Esophagus squamous epithelium (tissue), 5 donors: ENCODE measurements around the gene AGAP5. TPM values are rescaled to one million over a fixed set of nuclear protein-coding genes. Genes with fewer than 3 reads are reported as not detected.
"Not testable (repeated sequence)": the region's sequence is repeated elsewhere in the genome, so short reads cannot be mapped to it uniquely, and the experiment has no call there.

Experiments used
- DNase-seq: peaks from one replicate; lab custom pipeline; 2025; lab: John Stamatoyannopoulos, UW
- H3K27ac ChIP-seq, 4 donors: fragments of 200-600 bp; sonication (generic); one replicate each; pipeline ENCODE4 v1.5.1; 2016 to 2019; ENCODE audit warnings: mild to moderate bottlenecking in 1 of 4
- H3K27me3 ChIP-seq, 4 donors: fragments of 200-600 bp; sonication (generic); 1 replicate in 3 of 4; 2 replicates in 1 of 4; pipeline versions ENCODE4 v1.5.1 to v1.6.0; 2017 to 2021; ENCODE audit warnings: antibody characterized with exemption in 1 of 4
- H3K36me3 ChIP-seq, 3 donors: fragments of 200-600 bp; sonication (generic); one replicate each; pipeline ENCODE4 v1.5.1; 2016 to 2019
- H3K4me1 ChIP-seq, 3 donors: fragments of 200-600 bp; sonication (generic); one replicate each; pipeline ENCODE4 v1.5.1; 2017 to 2019
- H3K4me3 ChIP-seq, 4 donors: fragments of 200-600 bp; sonication (generic); 1 replicate in 3 of 4; 2 replicates in 1 of 4; pipeline ENCODE4 v1.5.1; 2016 to 2019; ENCODE audit warnings: mild to moderate bottlenecking in 2 of 4, moderate library complexity in 1 of 4
- H3K9me3 ChIP-seq, 3 donors: fragments of 200-600 bp; sonication (generic); one replicate each; pipeline ENCODE4 v1.5.1; 2016 to 2019
- POLR2A ChIP-seq, 4 donors: fragments of 450-650 bp; IDR thresholded peaks; one replicate each; pipeline ENCODE4 v1.6.1; 2017; ENCODE audit warnings: antibody characterized with exemption in 4 of 4, mild to moderate bottlenecking in 4 of 4, moderate library complexity in 3 of 4
- WGBS, 2 donors: methylation state at CpG; one replicate each; pipeline ENCODE4 v1.1.5; 2018; 5-methylcytosine and 5-hydroxymethylcytosine counted together
- intact Hi-C: fragments of 100-400 bp; cut with DNase I; formaldehyde crosslinking; loops from one replicate; pipeline ENCODE4 v1.15.0; 2022
- total RNA-seq, 4 donors: library from RNA; depleted of rRNA; stranded (reverse); fragments of >200 nt; gene quantifications; one replicate each; pipeline ENCODE4 v1.1.0, GENCODE V29; 2016
- TF ChIP-seq, protein P1 (sequence below), 6 experiments: fragments of 450-650 bp in 4 of 6; fragments of 200-600 bp in 2 of 6; sonication (generic) in 2 of 6; IDR thresholded peaks; one replicate each; pipeline ENCODE4 v1.5.1; 2016 to 2019; ENCODE audit warnings: antibody characterized with exemption in 6 of 6, mild to moderate bottlenecking in 4 of 6, moderate library complexity in 4 of 6
- donor health status: DM: yes; HTN: yes; CAD: no.

AGAP5 gene
- total RNA-seq, 4 donors from 2014 or later = 1.7 to 7.9 (median 5.9) TPM

- Histone ChIP-seq H3K27ac (peak overlapping the region in 3 of 4 donors; percentile 16 to 54 (median 38)), H3K4me1 (peaks cover 0 to 26% (median 0%) of the 10 kb centered on the region in 3 donors)
- H3K27me3 ChIP-seq, H3K4me3 ChIP-seq, intact Hi-C loops, H3K36me3 ChIP-seq, DNase-seq, H3K9me3 ChIP-seq: not testable (repeated sequence)
- TF ChIP-seq, protein P1, sequence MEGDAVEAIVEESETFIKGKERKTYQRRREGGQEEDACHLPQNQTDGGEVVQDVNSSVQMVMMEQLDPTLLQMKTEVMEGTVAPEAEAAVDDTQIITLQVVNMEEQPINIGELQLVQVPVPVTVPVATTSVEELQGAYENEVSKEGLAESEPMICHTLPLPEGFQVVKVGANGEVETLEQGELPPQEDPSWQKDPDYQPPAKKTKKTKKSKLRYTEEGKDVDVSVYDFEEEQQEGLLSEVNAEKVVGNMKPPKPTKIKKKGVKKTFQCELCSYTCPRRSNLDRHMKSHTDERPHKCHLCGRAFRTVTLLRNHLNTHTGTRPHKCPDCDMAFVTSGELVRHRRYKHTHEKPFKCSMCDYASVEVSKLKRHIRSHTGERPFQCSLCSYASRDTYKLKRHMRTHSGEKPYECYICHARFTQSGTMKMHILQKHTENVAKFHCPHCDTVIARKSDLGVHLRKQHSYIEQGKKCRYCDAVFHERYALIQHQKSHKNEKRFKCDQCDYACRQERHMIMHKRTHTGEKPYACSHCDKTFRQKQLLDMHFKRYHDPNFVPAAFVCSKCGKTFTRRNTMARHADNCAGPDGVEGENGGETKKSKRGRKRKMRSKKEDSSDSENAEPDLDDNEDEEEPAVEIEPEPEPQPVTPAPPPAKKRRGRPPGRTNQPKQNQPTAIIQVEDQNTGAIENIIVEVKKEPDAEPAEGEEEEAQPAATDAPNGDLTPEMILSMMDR (IDR thresholded peaks at IDR 0.05) = peak in 1 of 6 experiments; percentile 15
- 67 to 89% methylated on average over 5 to 9 of the region's 13 CpGs for WGBS, 2 donors
Observed at GRCh38 chr10:73664156-73665040, 33.5 kb downstream of the AGAP5 start.

DNA sequence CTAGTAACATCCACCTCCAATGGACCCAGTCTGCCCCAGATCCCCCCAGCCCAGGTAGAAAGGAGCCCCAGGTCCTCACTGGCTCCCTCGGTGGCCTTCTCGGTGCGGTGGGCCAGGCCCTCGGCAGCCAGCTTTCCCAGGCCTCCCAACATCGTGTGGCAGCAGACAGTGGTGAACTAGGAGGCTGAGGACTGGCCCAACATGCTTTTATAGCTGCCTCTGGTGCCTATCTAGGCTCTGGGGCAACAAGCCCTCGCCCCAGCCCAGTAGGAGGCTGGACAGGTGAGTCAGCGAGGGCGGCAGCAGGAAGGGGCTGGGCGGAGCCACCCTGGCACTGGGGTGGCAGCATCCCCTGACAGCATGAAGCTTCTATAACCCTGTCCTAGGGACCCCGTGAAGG is 34.3 kb downstream of the AGAP5 start:
- intact Hi-C loops, DNase-seq: not testable (repeated sequence)

GRCh38 chr10:73662705-73663104 is 35.2 kb downstream of the AGAP5 start:
- peaks cover 0 to 26% (median 0%) of the 10 kb centered on the region in 3 donors for H3K4me1 ChIP-seq
- DNase-seq, H3K9me3 ChIP-seq, intact Hi-C loops, H3K27ac ChIP-seq, H3K36me3 ChIP-seq, H3K27me3 ChIP-seq, H3K4me3 ChIP-seq: not testable (repeated sequence)
- 82 to 88% methylated on average over 5 to 6 of the region's 7 CpGs for WGBS, 2 donors

More for the DNA sequence above, 34.3 kb downstream of the AGAP5 start:
- not testable (repeated sequence) for H3K36me3 ChIP-seq, H3K27me3 ChIP-seq, H3K9me3 ChIP-seq, H3K4me3 ChIP-seq
- H3K27ac ChIP-seq = peak overlapping the region in 2 of 4 donors; percentile 38 to 54
- peaks cover 0 to 26% (median 0%) of the 10 kb centered on the region in 3 donors for H3K4me1 ChIP-seq
- WGBS, 2 donors = 58% methylated on average over 4 of the region's 10 CpGs; no CpG with 5 or more reads in 1 of the 2 donors

GRCh38 chr10:73655990-73656298 is 42.0 kb downstream of the AGAP5 start, which contains the start of gene SYNPO2L:
Gene SYNPO2L, minus strand, starts transcription at chr10:73656029. Its CDS starts 107 bp downstream, at chr10:73655922.
- DNase-seq = no peak
- no peak within 1 kb of the TSS for H3K4me3 ChIP-seq
- peak within 1 kb of the TSS in 2 of 4 donors; percentile 56 to 60 for H3K27ac ChIP-seq
- H3K4me1 ChIP-seq = peaks cover 0 to 15% (median 0%) of the 10 kb centered on the region in 3 donors
- no peak for TF ChIP-seq POLR2A (IDR thresholded peaks at IDR 0.05)
- TF ChIP-seq, protein P1 (IDR thresholded peaks at IDR 0.05) = no peak
- 64 to 81% methylated on average over 4 to 5 of the region's 5 CpGs for whole genome bisulfite sequencing, 2 donors
- intact Hi-C loops = no loop called here
- no peaks in the 10 kb centered on the region for H3K27me3 ChIP-seq
- H3K9me3 ChIP-seq = no peaks in the 10 kb centered on the region
- H3K36me3 ChIP-seq = no peaks in the 10 kb centered on the region

DNA sequence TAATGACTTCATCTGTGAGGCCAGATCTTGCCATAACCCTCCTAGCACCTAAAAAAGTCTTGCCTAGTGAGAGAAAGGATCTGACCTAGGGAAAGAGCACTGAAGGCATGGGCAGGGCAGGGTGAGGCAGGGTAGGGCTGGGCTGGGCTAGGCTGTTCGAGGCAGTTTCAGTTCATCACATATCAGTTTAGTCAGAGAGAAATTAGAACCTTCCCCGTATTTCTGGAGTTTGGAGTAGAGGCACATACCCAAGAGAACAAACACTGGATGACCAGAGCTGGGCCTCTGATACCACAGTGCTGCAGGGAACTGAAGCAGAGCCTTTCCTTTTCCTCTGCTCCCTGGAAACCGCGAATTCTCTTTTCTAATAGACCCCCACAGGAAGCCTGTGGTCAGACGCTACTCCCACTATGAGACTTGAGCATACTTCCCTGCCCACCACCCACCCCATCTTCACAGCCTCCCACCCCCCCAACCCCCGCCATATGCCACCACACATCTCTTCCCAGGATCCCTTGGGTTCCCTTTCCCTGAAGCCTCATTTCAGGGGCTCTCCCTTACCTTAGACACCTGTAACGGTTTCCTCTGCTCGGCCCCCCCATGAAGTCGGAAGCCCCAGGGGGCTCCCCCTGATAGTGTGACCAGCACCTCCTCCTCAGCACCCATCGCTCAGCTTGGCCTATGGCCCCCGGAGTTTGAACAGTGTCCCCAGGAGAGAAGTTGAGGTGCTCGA is 42.5 kb downstream of the AGAP5 start:
- Histone ChIP-seq H3K27ac (peak overlapping the region in 2 of 4 donors; percentile 56 to 60), H3K27me3 (no peaks in the 10 kb centered on the region), H3K9me3 (no peaks in the 10 kb centered on the region), H3K4me1 (peaks cover 0 to 15% (median 0%) of the 10 kb centered on the region in 3 donors), H3K36me3 (no peaks in the 10 kb centered on the region), H3K4me3 (no peak overlapping the region)
- TF ChIP-seq, protein P1 (IDR thresholded peaks at IDR 0.05) = no peak
- no peak for TF ChIP-seq POLR2A (IDR thresholded peaks at IDR 0.05)
- intact Hi-C loops = no loop called here
- DNase-seq = no peak
- WGBS, 2 donors = 61 to 66% methylated on average over 7 to 9 of the region's 12 CpGs

GRCh38 chr10:73653701-73654100 is 44.2 kb downstream of the AGAP5 start:
- DNase-seq = no peak
- intact Hi-C loops = no loop called here
- Histone ChIP-seq H3K27ac (no peak overlapping the region), H3K27me3 (no peaks in the 10 kb centered on the region), H3K36me3 (no peaks in the 10 kb centered on the region), H3K9me3 (no peaks in the 10 kb centered on the region), H3K4me1 (peaks cover 0 to 16% (median 0%) of the 10 kb centered on the region in 3 donors), H3K4me3 (no peak overlapping the region)
- TF ChIP-seq, protein P1 (IDR thresholded peaks at IDR 0.05) = no peak
- TF ChIP-seq POLR2A (IDR thresholded peaks at IDR 0.05) = no peak
- WGBS, 2 donors = 68 to 73% methylated on average over 3 of the region's 3 CpGs
